ENCODE measurements around the gene PMS1. TPM values are rescaled to one million over a fixed set of nuclear protein-coding genes. Genes with fewer than 3 reads are reported as not detected.

PMS1 gene
- total RNA-seq, 4 donors from 2014 or later: 6.3 to 15.4 (median 13.2) TPM

GRCh38 chr2:189849550-189849949 lies 65.3 kb downstream of the PMS1 start:
- no peak for TF ChIP-seq CTCF (IDR thresholded peaks at IDR 0.05)
- no peak for TF ChIP-seq POLR2A (IDR thresholded peaks at IDR 0.05)
- DNase-seq: no peak
- Histone ChIP-seq H3K4me3 (no peak overlapping the region), H3K9me3 (no peaks in the 10 kb centered on the region), H3K27ac (no peak overlapping the region), H3K4me1 (no peaks in the 10 kb centered on the region), H3K36me3 (peaks cover 0 to 58% (median 0%) of the 10 kb centered on the region in 3 donors), H3K27me3 (no peaks in the 10 kb centered on the region)
- 38 to 55% methylated on average over 2 of the region's 2 CpGs for WGBS, 2 donors
- intact Hi-C loops (cut with DNase I): no loop called here

GRCh38 chr2:189851174-189851826 lies 67.0 kb downstream of the PMS1 start:
- DNase-seq: no peak
- TF ChIP-seq CTCF (IDR thresholded peaks at IDR 0.05): no peak
- TF ChIP-seq POLR2A (IDR thresholded peaks at IDR 0.05): no peak
- intact Hi-C loops (cut with DNase I): no loop called here
- Histone ChIP-seq H3K27ac (no peak overlapping the region), H3K9me3 (no peaks in the 10 kb centered on the region), H3K27me3 (no peaks in the 10 kb centered on the region), H3K4me3 (no peak overlapping the region), H3K4me1 (no peaks in the 10 kb centered on the region), H3K36me3 (peaks cover 0 to 50% (median 0%) of the 10 kb centered on the region in 3 donors)
- 44 to 89% methylated on average over 1 of the region's 1 CpG for WGBS, 2 donors

GRCh38 chr2:189854187-189854586 lies 69.9 kb downstream of the PMS1 start:
- H3K4me1 ChIP-seq: no peaks in the 10 kb centered on the region
- H3K27me3 ChIP-seq: no peaks in the 10 kb centered on the region
- 89 to 90% methylated on average over 3 of the region's 3 CpGs for WGBS, 2 donors
- TF ChIP-seq CTCF (IDR thresholded peaks at IDR 0.05): no peak
- no peak for TF ChIP-seq POLR2A (IDR thresholded peaks at IDR 0.05)
- no peak for DNase-seq
- H3K36me3 ChIP-seq: peaks cover 0 to 33% (median 0%) of the 10 kb centered on the region in 3 donors
- intact Hi-C loops (cut with DNase I): no loop called here
- no peaks in the 10 kb centered on the region for H3K9me3 ChIP-seq
- H3K4me3 ChIP-seq: no peak overlapping the region
- H3K27ac ChIP-seq: no peak overlapping the region

- intact Hi-C loops (cut with DNase I): no loop called here
- H3K9me3 ChIP-seq: no peaks in the 10 kb centered on the region
- no peak for DNase-seq
- TF ChIP-seq CTCF (IDR thresholded peaks at IDR 0.05) (no peak), POLR2A (IDR thresholded peaks at IDR 0.05) (no peak)
- no peaks in the 10 kb centered on the region for H3K27me3 ChIP-seq
- no peak overlapping the region for H3K27ac ChIP-seq
- 92 to 94% methylated on average over 3 of the region's 3 CpGs for WGBS, 2 donors
- no peaks in the 10 kb centered on the region for H3K4me1 ChIP-seq
- peaks cover 0 to 31% (median 0%) of the 10 kb centered on the region in 3 donors for H3K36me3 ChIP-seq
- no peak overlapping the region for H3K4me3 ChIP-seq
Observed at GRCh38 chr2:189854940-189855339, 70.7 kb downstream of the PMS1 start.

- intact Hi-C loops (cut with DNase I): no loop called here
- H3K4me3 ChIP-seq: no peak overlapping the region
- no peak for DNase-seq
- no peaks in the 10 kb centered on the region for H3K27me3 ChIP-seq
- H3K27ac ChIP-seq: no peak overlapping the region
- 65 to 78% methylated on average over 1 of the region's 1 CpG for WGBS, 2 donors
- H3K9me3 ChIP-seq: no peaks in the 10 kb centered on the region
- H3K36me3 ChIP-seq: peaks cover 0 to 29% (median 0%) of the 10 kb centered on the region in 3 donors
- no peak for TF ChIP-seq POLR2A (IDR thresholded peaks at IDR 0.05)
- TF ChIP-seq CTCF (IDR thresholded peaks at IDR 0.05): no peak
- H3K4me1 ChIP-seq: no peaks in the 10 kb centered on the region
Observed at GRCh38 chr2:189858291-189858690, 74.0 kb downstream of the PMS1 start.

Measured in esophagus squamous epithelium (tissue), 5 donors.